ENCODE measurements around the gene FLT4. TPM values are rescaled to one million over a fixed set of nuclear protein-coding genes. Genes with fewer than 3 reads are reported as not detected.

FLT4 gene
- total and polyA plus RNA-seq, 4 donors = 2.0 to 19.9 (median 7.6) TPM

GRCh38 chr5:180595381-180596114, 53.9 kb downstream of the FLT4 start:
- 65% methylated on average over 25 of the region's 25 CpGs for WGBS
- Histone ChIP-seq H3K27me3 (ENCODE audit: control insufficient read depth in 4 of 4, insufficient read depth in 4 of 4, low read length in 3 of 4) (peaks cover 0 to 8% (median 0%) of the 10 kb centered on the region in 4 donors), H3K4me1 (ENCODE audit: control insufficient read depth in 4 of 4, insufficient read depth in 4 of 4, low read length in 3 of 4) (peaks cover 5 to 22% (median 15%) of the 10 kb centered on the region in 4 donors), H3K4me3 (ENCODE audit: low read depth in 1 of 3, low read length in 3 of 3) (no peak overlapping the region), H3K9ac (ENCODE audit: low read depth in 1 of 2, low read length in 2 of 2) (no peak overlapping the region), H3K9me3 (ENCODE audit: control insufficient read depth in 4 of 4, low read length in 3 of 4) (no peaks in the 10 kb centered on the region), H3K27ac (ENCODE audit: low read depth in 1 of 2, low read length in 2 of 2) (no peak overlapping the region), H3K36me3 (ENCODE audit: control insufficient read depth in 4 of 4, insufficient read depth in 3 of 4, low read depth in 1 of 4, low read length in 3 of 4) (no peaks in the 10 kb centered on the region)
- TF ChIP-seq MAX (IDR thresholded peaks at IDR 0.05) = no peak
- no peak for DNase-seq (ENCODE audit: low spot score)

GRCh38 chr5:180595046-180595379, 54.4 kb downstream of the FLT4 start:
- Histone ChIP-seq H3K9me3 (ENCODE audit: control insufficient read depth in 4 of 4, low read length in 3 of 4) (no peaks in the 10 kb centered on the region), H3K27me3 (ENCODE audit: control insufficient read depth in 4 of 4, insufficient read depth in 4 of 4, low read length in 3 of 4) (peaks cover 0 to 8% (median 0%) of the 10 kb centered on the region in 4 donors), H3K36me3 (ENCODE audit: control insufficient read depth in 4 of 4, insufficient read depth in 3 of 4, low read depth in 1 of 4, low read length in 3 of 4) (no peaks in the 10 kb centered on the region), H3K9ac (ENCODE audit: low read depth in 1 of 2, low read length in 2 of 2) (no peak overlapping the region), H3K4me1 (ENCODE audit: control insufficient read depth in 4 of 4, insufficient read depth in 4 of 4, low read length in 3 of 4) (peaks cover 5 to 27% (median 17%) of the 10 kb centered on the region in 4 donors), H3K27ac (ENCODE audit: low read depth in 1 of 2, low read length in 2 of 2) (no peak overlapping the region), H3K4me3 (ENCODE audit: low read depth in 1 of 3, low read length in 3 of 3) (no peak overlapping the region)
- no peak for DNase-seq (ENCODE audit: low spot score)
- WGBS = 90% methylated on average over 2 of the region's 2 CpGs
- no peak for TF ChIP-seq RXRA (IDR thresholded peaks at IDR 0.05)
- TF ChIP-seq TAF1 (conservative IDR thresholded peaks at IDR 0.05) = no peak
- no peak for TF ChIP-seq HNF4G (IDR thresholded peaks at IDR 0.05)
- no peak for TF ChIP-seq EGR1 (IDR thresholded peaks at IDR 0.05; ENCODE audit: low read depth in 2 of 2)
- no peak for TF ChIP-seq MAX (IDR thresholded peaks at IDR 0.05)
- TF ChIP-seq, protein P1, sequence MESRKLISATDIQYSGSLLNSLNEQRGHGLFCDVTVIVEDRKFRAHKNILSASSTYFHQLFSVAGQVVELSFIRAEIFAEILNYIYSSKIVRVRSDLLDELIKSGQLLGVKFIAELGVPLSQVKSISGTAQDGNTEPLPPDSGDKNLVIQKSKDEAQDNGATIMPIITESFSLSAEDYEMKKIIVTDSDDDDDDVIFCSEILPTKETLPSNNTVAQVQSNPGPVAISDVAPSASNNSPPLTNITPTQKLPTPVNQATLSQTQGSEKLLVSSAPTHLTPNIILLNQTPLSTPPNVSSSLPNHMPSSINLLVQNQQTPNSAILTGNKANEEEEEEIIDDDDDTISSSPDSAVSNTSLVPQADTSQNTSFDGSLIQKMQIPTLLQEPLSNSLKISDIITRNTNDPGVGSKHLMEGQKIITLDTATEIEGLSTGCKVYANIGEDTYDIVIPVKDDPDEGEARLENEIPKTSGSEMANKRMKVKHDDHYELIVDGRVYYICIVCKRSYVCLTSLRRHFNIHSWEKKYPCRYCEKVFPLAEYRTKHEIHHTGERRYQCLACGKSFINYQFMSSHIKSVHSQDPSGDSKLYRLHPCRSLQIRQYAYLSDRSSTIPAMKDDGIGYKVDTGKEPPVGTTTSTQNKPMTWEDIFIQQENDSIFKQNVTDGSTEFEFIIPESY (IDR thresholded peaks at IDR 0.05) = no peak
- no peak for TF ChIP-seq FOXA1 (IDR thresholded peaks at IDR 0.05)
- TF ChIP-seq GABPA (IDR thresholded peaks at IDR 0.05 in 1 of 2, conservative IDR thresholded peaks at IDR 0.05 in 1 of 2) = no peak
- TF ChIP-seq JUND (IDR thresholded peaks at IDR 0.05) = no peak
- TF ChIP-seq NR2F2 (IDR thresholded peaks at IDR 0.05) = no peak
- TF ChIP-seq CTCF (IDR thresholded peaks at IDR 0.05; ENCODE audit: low read depth, low read length, missing input control) = no peak
- TF ChIP-seq, protein P2, sequence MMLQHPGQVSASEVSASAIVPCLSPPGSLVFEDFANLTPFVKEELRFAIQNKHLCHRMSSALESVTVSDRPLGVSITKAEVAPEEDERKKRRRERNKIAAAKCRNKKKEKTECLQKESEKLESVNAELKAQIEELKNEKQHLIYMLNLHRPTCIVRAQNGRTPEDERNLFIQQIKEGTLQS (IDR thresholded peaks at IDR 0.05) = no peak
- no peak for TF ChIP-seq SP1 (IDR thresholded peaks at IDR 0.05)
- TF ChIP-seq YY1 (IDR thresholded peaks at IDR 0.05) = no peak
- no peak for TF ChIP-seq RAD21 (IDR thresholded peaks at IDR 0.05)
- TF ChIP-seq, protein P3, sequence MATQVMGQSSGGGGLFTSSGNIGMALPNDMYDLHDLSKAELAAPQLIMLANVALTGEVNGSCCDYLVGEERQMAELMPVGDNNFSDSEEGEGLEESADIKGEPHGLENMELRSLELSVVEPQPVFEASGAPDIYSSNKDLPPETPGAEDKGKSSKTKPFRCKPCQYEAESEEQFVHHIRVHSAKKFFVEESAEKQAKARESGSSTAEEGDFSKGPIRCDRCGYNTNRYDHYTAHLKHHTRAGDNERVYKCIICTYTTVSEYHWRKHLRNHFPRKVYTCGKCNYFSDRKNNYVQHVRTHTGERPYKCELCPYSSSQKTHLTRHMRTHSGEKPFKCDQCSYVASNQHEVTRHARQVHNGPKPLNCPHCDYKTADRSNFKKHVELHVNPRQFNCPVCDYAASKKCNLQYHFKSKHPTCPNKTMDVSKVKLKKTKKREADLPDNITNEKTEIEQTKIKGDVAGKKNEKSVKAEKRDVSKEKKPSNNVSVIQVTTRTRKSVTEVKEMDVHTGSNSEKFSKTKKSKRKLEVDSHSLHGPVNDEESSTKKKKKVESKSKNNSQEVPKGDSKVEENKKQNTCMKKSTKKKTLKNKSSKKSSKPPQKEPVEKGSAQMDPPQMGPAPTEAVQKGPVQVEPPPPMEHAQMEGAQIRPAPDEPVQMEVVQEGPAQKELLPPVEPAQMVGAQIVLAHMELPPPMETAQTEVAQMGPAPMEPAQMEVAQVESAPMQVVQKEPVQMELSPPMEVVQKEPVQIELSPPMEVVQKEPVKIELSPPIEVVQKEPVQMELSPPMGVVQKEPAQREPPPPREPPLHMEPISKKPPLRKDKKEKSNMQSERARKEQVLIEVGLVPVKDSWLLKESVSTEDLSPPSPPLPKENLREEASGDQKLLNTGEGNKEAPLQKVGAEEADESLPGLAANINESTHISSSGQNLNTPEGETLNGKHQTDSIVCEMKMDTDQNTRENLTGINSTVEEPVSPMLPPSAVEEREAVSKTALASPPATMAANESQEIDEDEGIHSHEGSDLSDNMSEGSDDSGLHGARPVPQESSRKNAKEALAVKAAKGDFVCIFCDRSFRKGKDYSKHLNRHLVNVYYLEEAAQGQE (IDR thresholded peaks at IDR 0.05) = no peak
- no peak for TF ChIP-seq FOXA2 (IDR thresholded peaks at IDR 0.05)
- no peak for TF ChIP-seq HNF4A (conservative IDR thresholded peaks at IDR 0.05)

Data from liver (tissue), 9 donors.